Skin epidermis (tissue), 12 donors: ENCODE results near the gene FHOD3.

Experiments used
- H3K27ac ChIP-seq, 21 experiments: fragments of 200-600 bp; sonication (generic) in 11 of 21; one replicate each; pipeline ENCODE4 v1.5.0; 2020; ENCODE audit warnings: mild to moderate bottlenecking in 3 of 21, inconsistent platforms in 2 of 21, moderate library complexity in 2 of 21
- H3K4me3 ChIP-seq, 7 experiments: fragments of 200-600 bp; sonication (generic) in 2 of 7; one replicate each; pipeline ENCODE4 v1.5.0; 2020; ENCODE audit warnings: inconsistent platforms in 2 of 7, mild to moderate bottlenecking in 2 of 7, moderate library complexity in 1 of 7

Gene FHOD3

DNA sequence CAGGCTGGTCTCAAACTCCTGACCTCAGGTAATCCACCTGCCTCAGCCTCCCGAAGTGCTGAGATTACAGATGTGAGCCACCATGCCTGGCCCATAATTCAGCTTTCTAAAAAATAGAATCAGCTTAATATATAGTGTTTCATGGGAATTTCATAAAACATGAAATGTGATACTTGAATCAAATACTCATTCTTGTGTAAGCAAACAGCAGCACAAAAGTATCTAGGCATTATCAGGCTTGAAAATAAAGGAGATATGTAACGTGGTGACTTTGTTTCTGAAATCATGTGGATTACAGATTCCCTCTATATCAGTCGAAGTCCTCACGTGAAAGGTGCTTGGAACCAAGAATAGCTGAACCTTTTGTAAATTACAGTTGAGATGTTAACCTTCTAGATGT lies 229.1 kb downstream of the FHOD3 start:
- Histone ChIP-seq H3K4me3 (no peak overlapping the region), H3K27ac (no peak overlapping the region)

DNA sequence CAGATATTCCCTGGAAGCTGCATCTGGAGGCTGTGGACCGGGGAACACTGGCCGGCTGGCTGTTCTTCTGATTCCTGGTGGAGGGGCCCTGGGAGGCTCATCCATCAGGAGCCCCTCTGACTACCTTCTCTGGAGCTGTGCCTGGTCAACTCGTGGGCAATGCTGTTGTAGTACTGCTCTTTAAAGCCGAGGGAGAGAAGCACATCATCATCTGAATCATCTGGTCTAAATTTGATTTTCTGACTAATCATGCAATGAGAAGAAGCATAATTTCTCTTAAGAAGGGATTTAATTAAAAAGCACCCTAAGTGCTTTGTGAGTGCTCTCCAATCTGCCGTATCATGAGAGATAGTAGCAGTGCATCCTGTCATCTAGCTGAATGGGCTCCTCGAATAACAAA lies 229.5 kb downstream of the FHOD3 start:
- H3K4me3 ChIP-seq = no peak overlapping the region
- no peak overlapping the region for H3K27ac ChIP-seq

DNA sequence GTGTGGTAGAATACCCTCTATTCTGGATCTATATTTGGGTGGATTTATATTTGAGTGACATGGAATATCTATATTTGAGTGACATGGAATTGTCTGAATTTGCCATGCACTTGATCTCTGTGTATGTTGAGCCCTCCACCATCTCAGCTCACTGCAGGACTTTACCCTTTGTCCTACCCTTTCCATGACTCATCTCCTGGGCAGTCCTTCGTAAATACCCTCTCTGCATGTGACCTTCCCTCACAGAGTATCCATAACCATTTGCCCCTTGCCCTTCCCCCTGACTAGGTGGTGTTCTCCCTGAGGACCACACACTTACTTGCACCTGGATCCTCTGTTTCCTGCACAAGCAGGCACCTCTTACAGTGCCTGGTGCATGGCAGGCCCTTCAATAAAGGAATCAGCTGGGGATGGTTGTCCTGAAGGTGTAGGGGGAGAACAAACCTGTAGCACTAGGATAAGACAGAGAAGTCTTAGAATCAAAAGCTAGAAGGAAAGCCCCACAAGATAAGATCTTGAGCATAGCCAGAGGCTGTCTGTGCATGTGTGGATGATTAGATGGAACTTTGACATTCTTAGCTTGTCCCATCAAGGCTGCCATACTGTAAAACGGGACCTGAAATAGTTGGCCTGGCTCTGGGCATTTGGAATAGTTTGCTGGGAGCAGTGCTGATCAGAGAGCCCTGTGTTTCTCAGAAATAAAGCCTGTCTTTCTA lies 230.4 kb downstream of the FHOD3 start:
- Histone ChIP-seq H3K27ac (no peak overlapping the region), H3K4me3 (no peak overlapping the region)

DNA sequence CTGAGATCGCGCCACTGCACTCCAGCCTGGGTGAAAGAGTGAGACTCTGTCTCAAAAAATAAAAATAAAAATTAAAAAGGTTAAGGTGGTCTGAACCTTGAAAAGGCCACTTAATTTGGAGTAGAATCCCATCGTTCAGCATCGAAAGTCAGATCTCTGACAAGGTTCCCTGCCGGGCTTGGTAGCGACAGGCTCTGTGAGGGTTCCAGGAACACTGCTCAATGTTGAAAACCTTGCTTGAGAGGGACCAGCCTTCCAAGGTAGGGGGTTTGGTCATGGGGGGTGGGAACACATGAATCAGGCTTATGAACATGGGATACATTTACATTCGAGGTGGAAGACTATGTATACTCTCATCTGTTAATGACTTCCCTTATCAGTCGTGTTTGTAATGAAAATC lies 232.2 kb downstream of the FHOD3 start:
- Histone ChIP-seq H3K4me3 (no peak overlapping the region), H3K27ac (no peak overlapping the region)

DNA sequence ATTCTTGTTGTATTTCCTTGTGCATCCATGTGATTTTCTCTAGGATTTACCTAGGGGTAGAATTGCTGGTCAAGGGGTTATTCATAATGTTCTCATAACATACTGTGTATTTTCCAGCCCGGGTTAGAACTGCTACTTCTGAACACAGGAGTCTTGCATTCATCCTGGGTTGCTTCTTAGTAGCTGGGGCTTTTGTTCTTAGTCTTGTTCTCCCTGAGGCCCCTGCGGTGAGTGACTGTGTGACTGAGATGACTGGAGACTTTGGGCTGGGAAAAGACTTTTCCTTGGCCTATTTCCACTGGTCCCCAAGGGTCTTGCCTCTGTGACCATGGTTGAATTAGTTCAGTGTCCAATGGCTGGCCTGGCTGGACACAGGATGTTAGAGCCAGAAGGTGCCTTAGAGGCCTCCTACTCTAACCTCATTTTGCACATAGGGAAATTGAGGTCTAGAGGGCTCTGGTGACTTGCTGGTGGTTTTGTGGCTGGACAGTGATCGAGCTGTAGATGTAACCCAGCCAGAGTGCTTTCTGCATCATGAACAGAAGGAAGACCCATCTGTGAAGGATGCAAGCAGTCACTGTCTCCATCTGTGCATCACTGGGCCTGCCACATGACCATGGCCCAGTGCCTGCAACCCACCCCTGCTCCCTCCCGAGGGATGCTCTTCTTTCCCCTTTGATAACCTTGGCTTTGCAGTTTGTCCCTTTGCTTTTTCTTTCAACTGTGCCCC lies 233.3 kb downstream of the FHOD3 start:
- no peak overlapping the region for H3K4me3 ChIP-seq
- no peak overlapping the region for H3K27ac ChIP-seq

DNA sequence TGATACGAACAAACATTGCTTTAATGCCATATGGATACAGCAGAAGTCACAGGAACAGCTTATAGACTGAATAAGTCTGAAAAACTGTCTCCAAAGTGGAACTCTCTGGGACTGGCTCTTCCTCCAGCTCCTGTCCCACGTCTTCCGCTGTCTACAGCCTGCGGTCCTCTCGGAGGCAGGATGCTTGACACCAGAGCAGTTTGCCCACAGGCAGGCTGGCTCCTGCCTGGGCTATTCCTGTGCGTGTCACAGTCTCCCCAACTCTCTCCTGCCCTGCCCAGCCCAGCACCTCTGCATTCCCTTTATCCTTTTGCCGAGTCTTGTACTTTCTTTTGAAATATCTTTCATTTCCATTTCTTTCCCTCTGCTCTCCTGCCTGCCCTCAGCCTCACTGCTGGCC lies 234.1 kb downstream of the FHOD3 start:
- Histone ChIP-seq H3K4me3 (no peak overlapping the region), H3K27ac (peak overlapping the region in 7 of 21 experiments; percentile 16 to 81 (median 66))

DNA sequence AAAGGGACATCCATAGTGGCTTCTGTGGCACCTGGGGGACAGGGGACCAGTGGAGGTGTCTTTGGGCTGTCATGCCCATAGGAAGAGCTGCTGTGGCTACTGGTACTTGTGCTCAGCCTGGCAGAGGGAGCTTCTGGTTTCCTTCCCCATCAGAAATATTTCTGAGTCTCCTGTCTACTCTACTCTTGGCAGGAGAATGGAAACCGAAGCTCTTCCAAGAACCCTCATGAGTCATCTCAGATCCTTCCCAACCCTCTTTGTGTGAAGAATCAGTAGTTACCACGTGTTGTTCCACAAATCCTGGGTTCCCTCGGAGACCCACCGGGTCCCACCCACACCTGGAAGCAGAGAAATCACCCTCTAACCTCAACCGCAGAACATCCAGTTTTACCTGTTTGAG lies 234.9 kb downstream of the FHOD3 start:
- peak overlapping the region in 9 of 21 experiments; percentile 8 to 81 (median 61) for H3K27ac ChIP-seq

DNA sequence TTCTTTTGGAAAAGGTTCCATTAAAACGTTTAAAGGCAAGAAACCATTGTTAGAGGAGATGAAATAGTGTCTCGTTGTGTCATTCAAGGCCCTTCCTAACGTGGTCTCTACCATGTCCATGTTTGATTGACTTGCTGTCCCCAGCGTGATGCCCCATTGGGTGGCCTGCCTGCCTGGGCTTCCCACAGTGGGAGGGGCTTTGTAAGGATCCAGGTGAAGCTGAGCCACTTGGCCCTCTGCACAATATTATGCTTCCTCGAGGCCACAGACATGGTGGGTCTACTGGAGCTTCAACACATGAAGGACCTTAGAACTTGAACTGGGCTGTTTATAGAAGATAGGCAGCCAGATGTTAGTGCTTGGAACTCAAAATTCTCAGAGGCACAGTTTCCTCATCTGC lies 235.3 kb downstream of the FHOD3 start:
- peak overlapping the region in 5 of 21 experiments; percentile 16 to 66 (median 34) for H3K27ac ChIP-seq
- no peak overlapping the region for H3K4me3 ChIP-seq

More for the DNA sequence above, 234.9 kb downstream of the FHOD3 start:
- H3K4me3 ChIP-seq = no peak overlapping the region

DNA sequence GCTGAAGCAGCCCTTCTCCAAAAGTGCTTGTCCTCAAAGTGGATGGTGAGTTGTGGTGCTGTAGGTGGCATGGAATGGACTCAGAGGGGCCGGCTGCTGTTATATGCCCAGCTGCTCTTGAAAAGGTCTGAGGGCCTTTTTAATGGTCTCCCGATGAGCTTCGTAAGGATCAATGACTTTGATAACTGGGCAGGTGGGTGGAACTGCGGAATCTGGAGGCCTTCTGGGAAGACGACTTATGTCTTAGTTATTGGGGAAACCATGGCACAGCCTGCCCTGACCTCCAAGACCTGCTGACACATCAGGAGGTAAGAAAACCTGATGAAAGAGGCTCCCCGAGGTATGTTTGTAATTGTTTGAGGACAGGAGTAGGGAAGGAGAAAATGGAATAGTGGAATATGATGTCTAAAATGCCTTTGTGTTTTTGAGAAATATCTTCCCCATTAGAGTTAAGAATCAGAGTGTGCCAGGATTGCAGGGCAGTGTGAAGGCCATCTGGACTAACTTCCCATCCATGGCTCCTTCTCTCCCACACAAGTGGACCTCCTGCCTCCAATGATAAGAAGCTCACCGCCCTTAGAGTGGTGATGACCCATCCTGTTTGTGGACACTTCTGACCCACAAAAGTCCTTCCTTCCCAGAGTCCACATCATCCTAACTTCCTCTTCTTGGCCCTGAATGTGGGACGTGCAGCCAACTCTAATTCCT lies 236.1 kb downstream of the FHOD3 start:
- peak overlapping the region in 2 of 21 experiments; percentile 28 to 34 for H3K27ac ChIP-seq
- no peak overlapping the region for H3K4me3 ChIP-seq

DNA sequence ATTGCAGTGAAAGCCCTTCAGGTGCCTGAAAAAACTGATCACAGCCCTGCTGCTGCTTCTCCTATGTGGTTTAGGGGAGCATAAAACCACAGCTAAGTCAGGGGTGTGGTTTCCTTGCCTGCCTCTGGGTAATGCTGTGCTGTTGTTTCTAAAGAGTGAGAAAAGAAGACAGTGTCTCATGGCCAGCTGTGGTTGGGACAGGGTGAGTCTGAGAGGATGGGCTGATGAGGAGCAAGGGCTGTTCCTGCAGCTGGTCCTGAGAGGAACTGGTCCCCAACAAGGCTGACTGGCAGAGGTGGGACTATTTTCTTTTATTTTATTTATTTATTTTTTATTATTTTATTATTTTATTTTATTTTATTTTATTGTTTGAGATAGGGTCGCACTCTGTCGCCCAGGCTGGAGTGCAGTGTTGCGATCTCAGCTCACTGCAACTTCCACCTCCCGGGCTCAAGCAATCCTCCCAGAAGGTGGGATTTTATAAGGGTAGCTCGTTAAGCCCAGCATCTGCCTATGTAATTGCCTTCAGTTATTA lies 236.7 kb downstream of the FHOD3 start:
- Histone ChIP-seq H3K4me3 (no peak overlapping the region), H3K27ac (no peak overlapping the region)

DNA sequence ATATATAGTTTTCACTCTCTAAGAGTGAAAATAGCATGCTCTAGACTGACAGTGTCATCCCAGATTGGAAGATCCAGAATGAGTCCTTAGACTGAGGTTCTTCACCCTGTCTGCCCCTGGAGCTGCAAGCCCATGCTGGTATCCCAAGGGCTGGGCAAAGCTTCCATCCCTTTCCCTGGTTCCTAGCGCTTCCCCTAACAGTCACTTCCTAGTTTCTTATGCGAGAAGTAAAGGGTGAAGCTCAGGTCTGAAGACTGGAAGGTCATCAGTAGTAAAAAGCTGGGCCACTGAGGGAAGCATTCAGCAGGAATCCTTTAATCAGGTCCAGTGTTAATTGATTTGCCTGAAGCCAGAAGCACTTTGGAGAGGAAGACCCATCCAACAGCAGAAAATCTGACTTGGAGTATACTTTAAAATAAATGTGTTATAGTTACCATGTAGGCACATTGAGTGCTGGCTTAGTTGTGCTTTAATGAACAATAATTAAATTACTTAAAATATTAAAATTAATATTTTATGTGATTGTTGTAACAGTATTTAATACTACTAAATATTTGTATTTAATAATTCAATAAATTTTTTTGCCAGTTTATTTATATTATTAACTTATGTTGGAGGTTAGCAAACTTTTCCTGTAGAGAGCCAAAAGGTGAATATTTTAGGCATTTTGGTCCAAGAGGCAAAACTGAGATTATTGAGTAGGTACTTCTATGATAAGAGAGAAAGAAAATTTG lies 237.9 kb downstream of the FHOD3 start:
- no peak overlapping the region for H3K4me3 ChIP-seq
- no peak overlapping the region for H3K27ac ChIP-seq

DNA sequence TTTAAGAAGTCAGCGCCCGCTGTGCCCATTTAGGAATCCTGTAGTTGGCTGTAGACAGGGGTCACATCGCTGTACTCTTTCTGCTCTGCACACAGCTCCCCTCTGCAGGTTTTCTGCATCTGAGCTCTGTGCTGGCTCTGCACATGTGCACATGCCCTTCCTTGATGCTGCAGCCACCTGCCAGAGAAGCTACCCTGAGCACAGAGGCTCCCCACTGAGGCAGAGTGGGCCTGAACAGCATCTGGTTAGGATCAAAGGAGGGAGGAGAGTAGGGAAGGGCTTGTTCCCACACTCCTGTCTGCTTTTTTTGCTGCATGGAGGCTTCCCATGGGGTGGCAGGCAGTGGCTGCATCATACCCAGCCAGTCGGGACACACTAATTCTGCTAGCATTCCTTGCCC lies 238.9 kb downstream of the FHOD3 start:
- H3K27ac ChIP-seq = no peak overlapping the region
- no peak overlapping the region for H3K4me3 ChIP-seq

DNA sequence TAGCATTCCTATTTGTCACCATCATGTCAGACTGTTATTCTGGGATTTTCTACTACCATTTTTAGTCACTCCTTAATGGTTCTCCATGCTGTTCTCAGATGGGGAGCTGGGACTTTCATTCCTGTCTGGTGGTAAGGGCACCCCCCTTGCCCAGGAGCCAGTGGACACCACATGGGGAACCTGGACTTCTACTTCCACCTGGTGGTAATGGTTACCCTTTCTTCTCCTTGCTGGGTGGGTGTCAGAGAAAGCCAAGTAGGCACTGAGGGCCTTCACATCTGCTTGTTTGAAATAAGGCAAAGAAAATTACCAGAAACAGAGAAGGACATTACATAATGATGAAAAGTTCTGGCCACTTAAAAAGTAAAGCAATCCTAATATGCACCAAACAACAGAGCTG lies 239.8 kb downstream of the FHOD3 start:
- Histone ChIP-seq H3K27ac (no peak overlapping the region), H3K4me3 (no peak overlapping the region)

DNA sequence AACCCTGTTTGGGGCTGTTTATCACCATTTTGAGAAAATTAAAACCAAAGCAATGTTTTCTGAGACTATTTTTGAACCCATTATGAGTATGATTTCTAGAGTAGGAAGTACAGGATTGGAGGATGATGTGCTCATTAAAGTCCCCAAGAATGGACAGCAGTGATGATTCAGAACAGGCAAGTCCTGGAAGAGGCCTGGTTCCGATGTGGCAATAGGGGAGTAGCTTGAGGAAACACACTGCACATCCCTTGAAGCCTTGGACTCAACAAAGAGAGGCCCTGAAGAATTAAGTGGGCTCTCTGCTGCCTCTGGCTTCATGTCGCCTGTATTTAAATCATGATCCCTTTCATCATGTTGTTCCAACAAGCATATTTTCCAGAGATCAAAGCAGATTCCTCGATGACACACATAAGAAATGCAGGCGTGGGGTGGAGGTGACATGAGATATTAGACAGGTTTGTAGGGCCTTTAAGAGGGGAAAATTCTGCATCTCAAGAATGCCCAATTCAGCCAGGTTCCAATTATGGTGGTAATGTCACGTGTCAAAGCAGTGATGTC lies 242.2 kb downstream of the FHOD3 start:
- no peak overlapping the region for H3K27ac ChIP-seq
- no peak overlapping the region for H3K4me3 ChIP-seq

DNA sequence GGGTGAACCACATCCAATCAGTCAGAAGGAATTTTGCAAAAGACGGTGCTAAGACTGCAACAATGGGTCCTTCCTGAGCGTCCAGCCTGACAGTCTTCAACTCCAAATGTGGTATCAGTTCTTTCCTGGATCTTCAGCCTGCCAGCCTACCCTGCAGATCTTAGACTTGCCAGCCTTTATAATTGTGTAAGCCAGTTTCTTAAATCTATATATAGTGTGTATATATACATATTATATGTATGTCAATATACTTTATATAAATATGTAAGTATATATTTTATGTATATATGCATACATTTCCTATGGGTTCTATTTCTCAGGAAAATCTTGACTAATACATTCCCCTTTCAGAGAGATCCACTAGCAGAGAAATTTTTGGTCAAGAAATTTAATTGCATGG lies 245.5 kb downstream of the FHOD3 start:
- peak overlapping the region in 1 of 21 experiments; percentile 52 for H3K27ac ChIP-seq
- H3K4me3 ChIP-seq = no peak overlapping the region

DNA sequence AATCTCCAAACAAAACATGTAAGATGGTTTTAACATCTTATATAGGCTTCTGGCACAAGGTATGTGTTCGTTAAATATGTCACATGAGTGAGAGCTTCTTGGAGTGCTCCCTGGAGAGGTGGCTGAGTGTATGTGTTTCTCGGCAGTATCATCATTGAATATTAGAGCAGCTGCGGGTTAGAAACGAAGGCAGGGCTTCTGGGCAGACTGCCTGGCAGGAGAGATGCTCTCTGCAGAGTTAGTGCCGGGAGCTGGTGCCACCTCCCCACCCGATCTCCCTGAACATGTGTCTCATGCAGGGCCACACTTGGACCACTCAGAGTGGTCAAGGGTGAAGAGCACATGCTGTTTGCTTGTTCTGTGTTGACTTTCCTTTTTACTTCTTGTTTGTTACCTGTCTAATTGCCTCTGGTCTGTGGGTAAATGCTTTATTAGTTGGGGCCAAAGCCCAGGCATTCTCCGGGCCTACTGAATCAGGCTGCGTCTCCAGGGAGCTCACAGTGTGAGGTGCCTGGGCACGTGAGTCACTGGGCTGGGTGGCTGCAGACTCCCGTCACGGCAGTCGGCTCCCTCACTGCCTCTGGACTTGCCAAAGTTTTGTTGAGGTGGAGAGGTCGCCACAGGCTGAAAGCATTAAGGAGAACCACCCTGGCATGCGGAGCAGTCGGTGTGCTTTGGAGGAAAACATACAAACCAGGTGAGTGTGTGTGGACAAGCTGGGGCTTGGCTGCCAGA lies 246.6 kb downstream of the FHOD3 start:
- Histone ChIP-seq H3K4me3 (no peak overlapping the region), H3K27ac (peak overlapping the region in 4 of 21 experiments; percentile 17 to 53 (median 50))

DNA sequence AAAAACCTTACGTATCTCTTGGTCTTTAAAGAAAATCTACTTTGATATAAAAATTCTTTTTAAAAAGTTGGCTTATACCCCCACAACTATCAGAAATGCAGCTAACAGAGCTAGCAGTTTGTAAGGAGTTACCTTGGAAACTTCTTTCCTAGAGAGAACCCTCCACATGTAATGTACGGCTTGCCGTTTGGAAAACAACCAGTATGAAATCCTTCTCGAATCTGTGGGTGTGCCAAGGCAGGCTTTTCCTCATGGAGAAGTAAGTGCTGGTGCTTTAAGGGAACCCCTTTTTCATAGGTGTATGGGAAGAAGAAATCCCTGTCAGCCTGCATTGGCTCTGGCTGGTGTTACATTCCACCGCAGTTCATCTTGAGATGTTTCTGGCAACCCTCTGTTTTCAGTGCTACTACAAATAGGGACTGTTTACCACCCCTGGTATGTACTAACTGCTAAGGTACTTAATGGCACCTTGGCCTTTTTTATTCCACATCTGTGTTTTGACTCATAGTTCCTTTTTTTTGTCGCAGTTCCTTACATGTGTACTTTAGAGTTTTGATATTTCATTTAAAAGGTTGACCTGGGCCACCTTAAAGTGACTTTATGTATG lies 248.4 kb downstream of the FHOD3 start:
- H3K27ac ChIP-seq = no peak overlapping the region
- no peak overlapping the region for H3K4me3 ChIP-seq

DNA sequence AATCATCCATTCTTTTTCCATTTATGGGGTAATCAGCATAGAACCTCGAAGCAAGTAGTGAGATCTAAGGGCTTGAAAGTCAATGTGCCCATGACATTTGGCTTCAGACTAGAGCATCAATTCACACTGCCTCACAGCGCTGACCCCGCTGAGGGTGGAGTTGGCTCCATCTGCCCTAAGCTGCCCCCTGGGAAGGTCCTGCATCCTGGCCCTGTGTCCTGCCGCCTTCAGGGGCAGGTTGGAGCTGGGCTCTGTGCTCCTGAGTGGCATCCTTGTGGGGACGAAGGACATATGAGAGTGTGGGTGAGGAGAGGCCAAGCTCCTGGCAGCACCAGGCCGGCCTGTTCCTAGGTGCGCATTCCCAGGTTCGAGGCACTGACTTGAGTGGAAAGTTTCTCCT lies 249.4 kb downstream of the FHOD3 start:
- no peak overlapping the region for H3K27ac ChIP-seq

More for the DNA sequence above, 249.4 kb downstream of the FHOD3 start:
- no peak overlapping the region for H3K4me3 ChIP-seq
